ENCODE measurements around the gene SPON2.

SPON2 gene

DNA sequence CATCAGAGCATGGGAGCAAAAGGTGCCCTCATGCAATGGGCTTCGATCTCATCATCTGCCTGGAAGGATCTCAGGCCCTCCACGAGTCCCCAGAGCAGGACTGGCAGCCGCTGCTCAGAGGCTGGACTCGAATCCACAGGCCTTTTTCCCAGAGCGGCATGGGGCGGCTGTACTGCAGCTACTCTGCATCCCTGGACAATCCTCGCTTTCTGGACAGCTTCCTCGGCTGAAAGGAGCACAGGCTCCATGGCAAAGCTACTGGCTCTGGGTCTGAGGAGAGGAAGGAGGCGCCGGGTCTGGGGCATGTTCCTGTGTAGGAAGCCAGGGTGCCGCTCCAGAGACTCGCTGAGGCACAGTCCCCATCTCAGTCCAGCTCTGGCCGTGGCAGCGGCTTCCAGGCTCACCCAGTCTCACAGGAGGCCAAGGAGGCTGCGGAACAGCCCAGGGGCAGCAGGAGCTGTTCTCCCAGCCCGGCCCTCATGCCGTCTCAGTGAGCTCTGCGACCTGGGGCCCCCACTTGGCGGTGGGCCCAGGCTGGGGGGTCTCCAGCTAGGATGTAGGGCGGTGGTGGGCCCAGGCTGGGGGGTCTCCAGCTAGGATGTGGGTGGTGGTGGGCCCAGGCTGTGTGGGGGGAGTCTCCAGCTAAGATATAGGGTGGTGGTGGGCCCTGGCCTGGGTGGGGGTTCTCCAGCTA lies 2.7 kb upstream of the SPON2 start:
- no peak for DNase-seq
- H3K4me3 ChIP-seq (ENCODE audit: low read length), result no peak overlapping the region
- no peaks in the 10 kb centered on the region for H3K36me3 ChIP-seq (replicated peaks; ENCODE audit: insufficient read depth, low read length)
- H3K27me3 ChIP-seq (replicated peaks; ENCODE audit: insufficient read depth, low read length), result no peaks in the 10 kb centered on the region
- TF ChIP-seq EZH2 (optimal IDR thresholded peaks at IDR 0.05; ENCODE audit: low read depth, low read length) (no peak), EZH2phosphoT487 (IDR thresholded peaks at IDR 0.05; ENCODE audit: low read length) (no peak)
- TF ChIP-seq, protein P1, sequence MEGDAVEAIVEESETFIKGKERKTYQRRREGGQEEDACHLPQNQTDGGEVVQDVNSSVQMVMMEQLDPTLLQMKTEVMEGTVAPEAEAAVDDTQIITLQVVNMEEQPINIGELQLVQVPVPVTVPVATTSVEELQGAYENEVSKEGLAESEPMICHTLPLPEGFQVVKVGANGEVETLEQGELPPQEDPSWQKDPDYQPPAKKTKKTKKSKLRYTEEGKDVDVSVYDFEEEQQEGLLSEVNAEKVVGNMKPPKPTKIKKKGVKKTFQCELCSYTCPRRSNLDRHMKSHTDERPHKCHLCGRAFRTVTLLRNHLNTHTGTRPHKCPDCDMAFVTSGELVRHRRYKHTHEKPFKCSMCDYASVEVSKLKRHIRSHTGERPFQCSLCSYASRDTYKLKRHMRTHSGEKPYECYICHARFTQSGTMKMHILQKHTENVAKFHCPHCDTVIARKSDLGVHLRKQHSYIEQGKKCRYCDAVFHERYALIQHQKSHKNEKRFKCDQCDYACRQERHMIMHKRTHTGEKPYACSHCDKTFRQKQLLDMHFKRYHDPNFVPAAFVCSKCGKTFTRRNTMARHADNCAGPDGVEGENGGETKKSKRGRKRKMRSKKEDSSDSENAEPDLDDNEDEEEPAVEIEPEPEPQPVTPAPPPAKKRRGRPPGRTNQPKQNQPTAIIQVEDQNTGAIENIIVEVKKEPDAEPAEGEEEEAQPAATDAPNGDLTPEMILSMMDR (IDR thresholded peaks at IDR 0.05; ENCODE audit: low read length), result no peak
- H3F3A ChIP-seq (ENCODE audit: insufficient read depth, low read length), result no peaks in the 10 kb centered on the region
- no peak overlapping the region for H2AFZ ChIP-seq (ENCODE audit: low read length)
- no peaks in the 10 kb centered on the region for H4K20me1 ChIP-seq (ENCODE audit: insufficient read depth, low read length)
- no peaks in the 10 kb centered on the region for H3K4me1 ChIP-seq (ENCODE audit: low read length)
- H3K9me3 ChIP-seq (replicated peaks; ENCODE audit: insufficient read depth, low read length), result no peaks in the 10 kb centered on the region
- no peaks in the 10 kb centered on the region for H3K79me2 ChIP-seq (ENCODE audit: low read length)
- no peak overlapping the region for H3K27ac ChIP-seq (ENCODE audit: low read length)
- no peak overlapping the region for H3K4me2 ChIP-seq (ENCODE audit: low read depth, low read length)
- H3K9ac ChIP-seq (ENCODE audit: low read length), result no peak overlapping the region
- H3K9me2 ChIP-seq (replicated peaks; ENCODE audit: insufficient read depth, low read length), result no peaks in the 10 kb centered on the region

- H3K9me3 ChIP-seq (replicated peaks; ENCODE audit: insufficient read depth, low read length), result no peaks in the 10 kb centered on the region
- no peak overlapping the region for H3K4me3 ChIP-seq (ENCODE audit: low read length)
- H3F3A ChIP-seq (ENCODE audit: insufficient read depth, low read length), result no peaks in the 10 kb centered on the region
- no peak overlapping the region for H2AFZ ChIP-seq (ENCODE audit: low read length)
- no peak overlapping the region for H3K4me2 ChIP-seq (ENCODE audit: low read depth, low read length)
- no peaks in the 10 kb centered on the region for H4K20me1 ChIP-seq (ENCODE audit: insufficient read depth, low read length)
- H3K9ac ChIP-seq (ENCODE audit: low read length), result no peak overlapping the region
- H3K9me2 ChIP-seq (replicated peaks; ENCODE audit: insufficient read depth, low read length), result no peaks in the 10 kb centered on the region
- DNase-seq, result no peak
- no peaks in the 10 kb centered on the region for H3K36me3 ChIP-seq (replicated peaks; ENCODE audit: insufficient read depth, low read length)
- H3K27ac ChIP-seq (ENCODE audit: low read length), result no peak overlapping the region
- no peaks in the 10 kb centered on the region for H3K27me3 ChIP-seq (replicated peaks; ENCODE audit: insufficient read depth, low read length)
- no peak for TF ChIP-seq EZH2phosphoT487 (IDR thresholded peaks at IDR 0.05; ENCODE audit: low read length)
- TF ChIP-seq EZH2 (optimal IDR thresholded peaks at IDR 0.05; ENCODE audit: low read depth, low read length), result no peak
- TF ChIP-seq, protein P1 (IDR thresholded peaks at IDR 0.05; ENCODE audit: low read length), result no peak
- H3K4me1 ChIP-seq (ENCODE audit: low read length), result peaks cover 6% of the 10 kb centered on the region; the same call in 1 of the 2 replicates
- no peaks in the 10 kb centered on the region for H3K79me2 ChIP-seq (ENCODE audit: low read length)
Observed at GRCh38 chr4:1172971-1173757, 781 bp upstream of the SPON2 start.

DNA sequence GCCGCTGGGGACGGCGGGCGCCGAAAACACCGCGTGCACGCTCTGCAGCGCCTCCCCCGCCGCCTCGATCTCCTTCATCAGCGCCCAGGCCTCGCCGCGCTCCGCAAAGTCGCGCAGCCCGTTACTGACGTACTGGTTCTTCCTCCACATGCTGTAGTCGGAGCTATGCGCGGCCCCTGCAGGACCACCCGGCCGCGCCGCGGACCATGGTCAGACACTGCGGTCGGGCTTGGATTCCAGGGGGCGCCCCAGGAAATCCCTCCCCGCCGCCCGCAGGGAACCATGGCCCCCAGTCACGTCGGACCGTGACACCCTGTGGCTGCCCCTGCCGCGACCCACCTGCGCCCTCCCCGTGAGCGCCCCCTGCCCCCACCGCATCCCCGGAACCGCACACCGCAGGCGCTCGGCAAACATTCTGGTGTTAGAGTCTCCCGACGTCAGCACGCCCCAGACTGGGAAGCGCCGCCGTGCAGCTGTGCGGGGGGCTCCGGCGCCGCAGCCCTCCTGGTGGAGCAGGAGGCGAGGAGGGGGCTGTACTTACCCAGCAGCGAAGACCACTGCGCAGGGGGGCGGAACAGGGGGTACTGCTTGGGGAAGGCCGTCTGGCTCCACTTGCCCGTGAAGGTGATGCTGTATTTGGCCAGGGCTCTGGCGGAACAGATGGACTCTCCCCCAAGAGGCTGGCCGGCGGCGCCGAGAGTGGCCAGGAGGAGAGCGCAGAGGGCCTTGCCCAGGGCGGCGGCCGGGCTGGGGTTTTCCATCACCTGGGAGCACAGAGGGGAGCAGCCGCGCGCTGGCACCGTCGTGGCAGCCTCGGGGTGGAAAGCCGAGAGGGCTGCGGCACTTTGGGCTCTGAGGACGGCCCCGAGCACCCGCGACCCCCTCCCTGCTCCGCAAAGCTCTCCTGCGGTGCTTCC lies 814 bp downstream of the SPON2 start:
- Histone ChIP-seq H3K4me3 (ENCODE audit: low read length) (no peak overlapping the region), H3K36me3 (replicated peaks; ENCODE audit: insufficient read depth, low read length) (no peaks in the 10 kb centered on the region), H2AFZ (ENCODE audit: low read length) (no peak overlapping the region), H3K79me2 (ENCODE audit: low read length) (no peaks in the 10 kb centered on the region), H3K27ac (ENCODE audit: low read length) (no peak overlapping the region), H3K27me3 (replicated peaks; ENCODE audit: insufficient read depth, low read length) (no peaks in the 10 kb centered on the region), H4K20me1 (ENCODE audit: insufficient read depth, low read length) (no peaks in the 10 kb centered on the region), H3K4me1 (ENCODE audit: low read length) (peaks cover 13% of the 10 kb centered on the region; the same call in 1 of the 2 replicates), H3K9me3 (replicated peaks; ENCODE audit: insufficient read depth, low read length) (no peaks in the 10 kb centered on the region), H3F3A (ENCODE audit: insufficient read depth, low read length) (no peaks in the 10 kb centered on the region), H3K9ac (ENCODE audit: low read length) (no peak overlapping the region), H3K4me2 (ENCODE audit: low read depth, low read length) (no peak overlapping the region), H3K9me2 (replicated peaks; ENCODE audit: insufficient read depth, low read length) (no peaks in the 10 kb centered on the region)
- no peak for DNase-seq
- no peak for TF ChIP-seq EZH2phosphoT487 (IDR thresholded peaks at IDR 0.05; ENCODE audit: low read length)
- TF ChIP-seq EZH2 (optimal IDR thresholded peaks at IDR 0.05; ENCODE audit: low read depth, low read length), result no peak
- TF ChIP-seq, protein P1 (IDR thresholded peaks at IDR 0.05; ENCODE audit: low read length), result no peak

Measured in MM.1S (cell line).